Smooth muscle cell (in vitro differentiated cells): ENCODE results near the gene SH2D2A. TPM values are rescaled to one million over a fixed set of nuclear protein-coding genes. Genes with fewer than 3 reads are reported as not detected.
A peak's percentile ranks its signal among the peaks of the same experiment; 100 is the strongest.

Experiments
- DNase-seq: peaks from one replicate; lab custom pipeline; 2025; ENCODE audit not compliant: unreplicated experiment; lab: John Stamatoyannopoulos, UW
- H2AFZ ChIP-seq: fragments of 200-600 bp; sonication (generic); 2 replicates; pipeline ENCODE4 v1.6.0; 2016; ENCODE audit warnings: antibody characterized with exemption, low read depth, mild to moderate bottlenecking
- H3F3A ChIP-seq: fragments of 200-600 bp; sonication (generic); 2 replicates; pipeline ENCODE4 v1.6.0; 2017; ENCODE audit warnings: antibody characterized with exemption, low read depth
- H3K27ac ChIP-seq: fragments of 200-600 bp; sonication (generic); 2 replicates; pipeline ENCODE4 v1.5.1; 2016; ENCODE audit warnings: low read depth, mild to moderate bottlenecking
- H3K27me3 ChIP-seq: fragments of 200-600 bp; sonication (generic); 2 replicates; pipeline ENCODE4 v1.6.1; 2016; ENCODE audit warnings: low read depth, mild to moderate bottlenecking
- H3K36me3 ChIP-seq: fragments of 200-600 bp; sonication (generic); 2 replicates; pipeline ENCODE4 v1.5.1; 2016; ENCODE audit warnings: low read depth
- H3K4me1 ChIP-seq: fragments of 200-600 bp; sonication (generic); 2 replicates; pipeline ENCODE4 v1.5.1; 2016; ENCODE audit warnings: low read depth
- H3K4me2 ChIP-seq: fragments of 200-600 bp; sonication (generic); 2 replicates; pipeline ENCODE4 v1.6.0; 2016; ENCODE audit warnings: mild to moderate bottlenecking
- H3K4me3 ChIP-seq: fragments of 200-600 bp; sonication (generic); 2 replicates; pipeline ENCODE4 v1.5.1; 2016; ENCODE audit warnings: mild to moderate bottlenecking
- H3K79me2 ChIP-seq: fragments of 200-600 bp; sonication (generic); 2 replicates; pipeline ENCODE4 v1.6.0; 2016; ENCODE audit warnings: low read depth, mild to moderate bottlenecking
- H3K9ac ChIP-seq: fragments of 200-600 bp; sonication (generic); 2 replicates; pipeline ENCODE4 v1.6.0; 2016; ENCODE audit warnings: low read depth
- H3K9me3 ChIP-seq: fragments of 200-600 bp; sonication (generic); replicated peaks from 2 replicates; pipeline ENCODE4 v1.5.1; 2016; ENCODE audit warnings: low read depth
- H4K20me1 ChIP-seq: fragments of 200-600 bp; sonication (generic); 2 replicates; pipeline ENCODE4 v1.6.0; 2016; ENCODE audit warnings: low read depth
- WGBS: methylation state at CpG from one replicate; pipeline ENCODE4 v1.1.7; 2016; ENCODE audit warnings: low lambda C conversion rate; 5-methylcytosine and 5-hydroxymethylcytosine counted together
- polyA plus RNA-seq: library from polyadenylated mRNA; unstranded; fragments of >200 nt; fragmentation: Nextera tagmentation; extraction: Ambion mirVana; gene quantifications from 2 replicates; pipeline ENCODE4 v1.2.1, GENCODE V29; 2016
- total RNA-seq: library from RNA; depleted of rRNA; stranded (reverse); fragments of >200 nt; gene quantifications from 2 replicates; pipeline ENCODE4 v1.2.3, GENCODE V29; 2014
- TF ChIP-seq, protein P1 (sequence below): fragments of 200-600 bp; sonication (generic); IDR thresholded peaks from 2 replicates; pipeline ENCODE4 v1.5.1; 2017; ENCODE audit warnings: borderline replicate concordance, mild to moderate bottlenecking, antibody characterized with exemption; ENCODE audit not compliant: insufficient read depth, poor library complexity, severe bottlenecking

Gene SH2D2A
- total and polyA plus RNA-seq, 2 experiments from 2014 or later: 14.4 to 36.9 TPM

DNA sequence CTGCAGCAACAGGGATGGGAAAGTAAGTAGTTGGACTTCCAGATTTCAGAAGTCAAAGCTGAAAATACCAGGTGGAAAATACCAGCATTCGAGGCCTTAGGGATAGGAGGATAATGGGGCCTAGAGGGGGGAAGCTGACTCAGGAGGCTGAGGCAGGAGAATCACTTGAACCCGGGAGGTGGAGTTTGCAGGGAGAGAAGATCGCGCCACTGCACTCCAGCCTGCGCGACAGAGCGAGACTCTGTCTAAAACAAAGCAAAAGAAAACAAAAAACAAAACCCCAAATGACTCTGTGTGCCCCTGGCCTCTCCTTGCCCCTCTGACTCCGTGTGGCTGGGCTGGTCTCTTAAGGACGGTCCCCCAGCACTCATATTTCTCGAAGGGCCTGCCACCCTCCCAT is 3.4 kb downstream of the SH2D2A start:
- Histone ChIP-seq H3K79me2 (no peaks in the 10 kb centered on the region), H3K4me3 (peak overlapping the region; percentile 29), H3K36me3 (no peaks in the 10 kb centered on the region), H3K27ac (peak overlapping the region; percentile 38), H3K27me3 (no peaks in the 10 kb centered on the region), H3K9me3 (no peaks in the 10 kb centered on the region), H3K4me2 (peak overlapping the region; percentile 81), H3K4me1 (peaks cover 25% of the 10 kb centered on the region), H2AFZ (no peak overlapping the region), H3K9ac (no peak overlapping the region), H3F3A (peaks cover 19% of the 10 kb centered on the region), H4K20me1 (peaks cover 4% of the 10 kb centered on the region)
- TF ChIP-seq, protein P1, sequence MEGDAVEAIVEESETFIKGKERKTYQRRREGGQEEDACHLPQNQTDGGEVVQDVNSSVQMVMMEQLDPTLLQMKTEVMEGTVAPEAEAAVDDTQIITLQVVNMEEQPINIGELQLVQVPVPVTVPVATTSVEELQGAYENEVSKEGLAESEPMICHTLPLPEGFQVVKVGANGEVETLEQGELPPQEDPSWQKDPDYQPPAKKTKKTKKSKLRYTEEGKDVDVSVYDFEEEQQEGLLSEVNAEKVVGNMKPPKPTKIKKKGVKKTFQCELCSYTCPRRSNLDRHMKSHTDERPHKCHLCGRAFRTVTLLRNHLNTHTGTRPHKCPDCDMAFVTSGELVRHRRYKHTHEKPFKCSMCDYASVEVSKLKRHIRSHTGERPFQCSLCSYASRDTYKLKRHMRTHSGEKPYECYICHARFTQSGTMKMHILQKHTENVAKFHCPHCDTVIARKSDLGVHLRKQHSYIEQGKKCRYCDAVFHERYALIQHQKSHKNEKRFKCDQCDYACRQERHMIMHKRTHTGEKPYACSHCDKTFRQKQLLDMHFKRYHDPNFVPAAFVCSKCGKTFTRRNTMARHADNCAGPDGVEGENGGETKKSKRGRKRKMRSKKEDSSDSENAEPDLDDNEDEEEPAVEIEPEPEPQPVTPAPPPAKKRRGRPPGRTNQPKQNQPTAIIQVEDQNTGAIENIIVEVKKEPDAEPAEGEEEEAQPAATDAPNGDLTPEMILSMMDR: no peak
- WGBS: 58% methylated on average over 10 of the region's 10 CpGs
- DNase-seq: no peak

DNA sequence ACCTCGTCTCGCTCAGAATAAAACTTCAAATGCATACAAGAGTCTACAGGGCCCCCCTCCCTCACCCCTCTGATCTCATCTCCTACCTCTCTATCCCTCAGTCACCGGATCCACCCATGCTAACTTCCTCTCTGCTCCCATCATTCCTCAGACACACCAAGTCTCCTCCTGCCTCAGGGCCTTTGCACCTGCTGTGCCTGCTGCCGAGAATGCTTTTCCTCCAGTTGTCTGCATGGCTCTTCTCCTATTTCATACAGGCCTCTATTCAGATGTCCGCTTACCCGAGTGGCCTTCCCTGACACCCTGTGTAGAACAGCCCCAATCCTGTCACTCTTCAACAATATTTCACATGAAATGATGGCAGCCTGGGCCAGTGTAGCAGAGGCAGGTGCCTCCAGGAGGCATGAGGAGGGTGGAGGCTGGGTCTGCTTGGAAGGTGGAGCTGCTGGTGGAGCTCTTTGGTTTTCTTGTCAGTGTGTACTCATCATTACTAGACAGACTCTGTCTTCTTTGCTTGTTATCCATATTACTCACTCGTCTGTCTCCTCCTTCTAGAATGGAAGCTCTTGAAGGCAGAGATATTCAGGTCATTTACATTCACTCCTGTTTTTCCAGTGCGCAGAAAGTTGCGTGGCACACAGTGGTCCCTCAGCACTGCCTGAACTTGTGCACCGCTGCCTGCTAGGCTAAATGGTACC is 4.2 kb downstream of the SH2D2A start:
- peaks cover 25% of the 10 kb centered on the region for H3K4me1 ChIP-seq
- peak overlapping the region; percentile 81 for H3K4me2 ChIP-seq
- no peak overlapping the region for H3K4me3 ChIP-seq
- TF ChIP-seq, protein P1: no peak
- H3K9ac ChIP-seq: no peak overlapping the region
- H4K20me1 ChIP-seq: peaks cover 4% of the 10 kb centered on the region
- no peak for DNase-seq
- no peaks in the 10 kb centered on the region for H3K9me3 ChIP-seq
- no peaks in the 10 kb centered on the region for H3K36me3 ChIP-seq
- H3K27ac ChIP-seq: peak overlapping the region; percentile 38
- peaks cover 13% of the 10 kb centered on the region for H3F3A ChIP-seq
- no peak overlapping the region for H2AFZ ChIP-seq
- no peaks in the 10 kb centered on the region for H3K79me2 ChIP-seq
- WGBS: 93% methylated on average over 10 of the region's 10 CpGs
- no peaks in the 10 kb centered on the region for H3K27me3 ChIP-seq

DNA sequence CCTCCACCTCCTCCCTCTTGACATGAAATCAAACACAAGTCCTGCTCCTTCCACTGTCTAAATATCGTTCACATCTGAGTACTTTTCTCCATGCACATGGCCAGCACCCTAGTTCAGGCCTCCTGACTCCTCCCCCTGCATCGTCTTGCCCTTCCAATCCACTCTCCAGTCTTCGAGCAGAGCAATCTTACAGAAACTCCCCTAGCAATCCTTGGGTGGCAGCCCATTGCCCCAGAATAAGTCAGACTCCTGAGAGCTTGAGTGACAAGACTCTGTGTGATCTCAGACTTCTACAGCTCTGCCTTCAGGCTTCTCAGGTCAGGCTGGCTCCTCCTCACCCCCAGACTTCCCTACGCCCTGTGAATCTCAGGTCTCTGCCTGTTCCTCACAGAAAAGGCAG is 5.5 kb downstream of the SH2D2A start:
- Histone ChIP-seq H3K27ac (no peak overlapping the region), H2AFZ (no peak overlapping the region), H4K20me1 (peaks cover 4% of the 10 kb centered on the region), H3K36me3 (no peaks in the 10 kb centered on the region), H3K79me2 (no peaks in the 10 kb centered on the region), H3F3A (peaks cover 23% of the 10 kb centered on the region), H3K4me1 (peaks cover 22% of the 10 kb centered on the region), H3K4me3 (no peak overlapping the region), H3K9me3 (no peaks in the 10 kb centered on the region), H3K27me3 (no peaks in the 10 kb centered on the region), H3K4me2 (no peak overlapping the region), H3K9ac (no peak overlapping the region)
- TF ChIP-seq, protein P1: no peak
- WGBS: 58% methylated on average over 4 of the region's 4 CpGs
- DNase-seq: no peak

DNA sequence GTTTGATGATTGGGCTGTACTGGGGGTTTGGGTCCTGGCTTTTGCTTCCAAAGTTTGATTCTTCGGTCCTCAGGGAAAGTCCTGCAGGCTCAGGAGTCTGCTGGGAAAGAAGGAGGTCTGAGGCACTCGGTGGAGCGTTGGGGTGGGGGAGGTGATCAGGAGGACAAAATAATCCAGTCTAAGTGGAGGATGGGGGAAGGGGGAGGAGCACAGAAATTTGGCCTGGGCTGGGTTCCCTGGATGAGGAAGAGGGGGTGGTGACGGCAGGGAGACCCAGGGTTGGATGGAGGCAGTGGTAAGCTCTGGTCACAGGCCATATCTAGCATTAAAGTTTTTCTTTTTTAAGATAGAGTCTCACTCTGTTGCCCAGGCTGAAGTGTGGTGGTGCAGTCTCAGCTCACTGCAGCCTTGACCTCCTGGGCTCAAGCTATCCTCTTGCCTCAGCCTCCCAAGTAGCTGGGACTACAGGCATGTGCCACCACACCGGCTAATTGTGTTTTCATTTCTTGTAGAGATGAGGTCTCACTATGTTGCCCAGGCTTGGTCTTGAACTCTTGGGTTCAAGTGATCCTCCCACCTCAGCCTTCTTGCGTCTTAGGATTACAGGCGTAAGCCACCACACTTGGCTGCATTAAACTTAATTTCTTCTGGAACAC is 6.8 kb downstream of the SH2D2A start:
- Histone ChIP-seq H3K27me3 (no peaks in the 10 kb centered on the region), H3F3A (peaks cover 23% of the 10 kb centered on the region), H3K4me2 (no peak overlapping the region), H2AFZ (no peak overlapping the region), H3K36me3 (no peaks in the 10 kb centered on the region), H3K9ac (no peak overlapping the region), H3K4me3 (no peak overlapping the region), H3K27ac (no peak overlapping the region), H4K20me1 (peaks cover 4% of the 10 kb centered on the region), H3K9me3 (no peaks in the 10 kb centered on the region), H3K79me2 (no peaks in the 10 kb centered on the region), H3K4me1 (peaks cover 17% of the 10 kb centered on the region)
- no peak for DNase-seq
- TF ChIP-seq, protein P1: no peak
- WGBS: 86% methylated on average over 7 of the region's 7 CpGs
